A673 (cell line): ENCODE measurements around the gene CLIC4.

Experiments used
- CTCF ChIP-seq: fragments of 300-800, 200-600 bp; sonication (generic); conservative IDR thresholded peaks from 2 replicates; pipeline ENCODE4 v1.5.1; 2017; ENCODE audit warnings: low read depth, mild to moderate bottlenecking, antibody characterized with exemption, low read length, moderate library complexity, mixed read lengths
- EZH2 ChIP-seq: fragments of 200-600 bp; sonication (generic); IDR thresholded peaks from 2 replicates; pipeline ENCODE4 v1.6.1; 2017; ENCODE audit warnings: borderline replicate concordance, low read depth, mild to moderate bottlenecking, mixed read lengths, antibody characterized with exemption, low read length; ENCODE audit not compliant: poor library complexity, severe bottlenecking

- TF ChIP-seq CTCF (no peak), EZH2 (no peak)
Observed at GRCh38 chr1:24726741-24727140, 18.5 kb upstream of the CLIC4 start.
